ENCODE data around the gene RPAP3.
"Not testable (repeated sequence)": the region's sequence is repeated elsewhere in the genome, so short reads cannot be mapped to it uniquely, and the experiment has no call there.

Gene RPAP3

DNA sequence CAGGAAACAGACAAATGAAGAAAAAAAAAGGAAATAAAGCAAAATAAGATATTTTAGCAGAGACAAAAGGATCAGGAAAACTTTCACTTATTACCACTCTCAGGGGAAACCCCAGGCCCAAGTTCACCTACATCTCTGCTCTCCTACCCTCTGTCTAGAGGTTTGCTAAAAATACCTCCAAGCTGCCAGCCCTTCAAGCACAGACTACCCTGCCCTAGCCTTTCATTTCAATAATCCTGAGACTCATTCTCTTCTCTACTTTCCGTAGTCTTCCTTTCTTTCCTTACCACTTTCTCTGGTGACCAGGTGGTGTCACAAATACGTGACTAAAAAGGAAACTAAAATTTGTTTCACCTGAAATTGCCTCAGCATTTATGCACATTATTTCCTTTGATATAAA lies 33.8 kb downstream of the RPAP3 start:
- Histone ChIP-seq H3K27ac (ENCODE audit: low read depth, low read length, severe bottlenecking) (no peak overlapping the region), H3K36me3 (ENCODE audit: control insufficient read depth, insufficient read depth, low read length) (peaks cover 31% of the 10 kb centered on the region), H3K4me3 (ENCODE audit: extremely low read depth, insufficient read depth, low read length, poor library complexity, severe bottlenecking) (no peak overlapping the region), H3K4me1 (ENCODE audit: control insufficient read depth, insufficient read depth, low read length, poor library complexity, severe bottlenecking) (no peaks in the 10 kb centered on the region), H3K9me3 (ENCODE audit: control insufficient read depth, low read length) (no peaks in the 10 kb centered on the region)
- WGBS, 2 experiments (ENCODE audit: insufficient coverage in 2 of 2): 90 to 100% methylated on average over 2 of the region's 2 CpGs

DNA sequence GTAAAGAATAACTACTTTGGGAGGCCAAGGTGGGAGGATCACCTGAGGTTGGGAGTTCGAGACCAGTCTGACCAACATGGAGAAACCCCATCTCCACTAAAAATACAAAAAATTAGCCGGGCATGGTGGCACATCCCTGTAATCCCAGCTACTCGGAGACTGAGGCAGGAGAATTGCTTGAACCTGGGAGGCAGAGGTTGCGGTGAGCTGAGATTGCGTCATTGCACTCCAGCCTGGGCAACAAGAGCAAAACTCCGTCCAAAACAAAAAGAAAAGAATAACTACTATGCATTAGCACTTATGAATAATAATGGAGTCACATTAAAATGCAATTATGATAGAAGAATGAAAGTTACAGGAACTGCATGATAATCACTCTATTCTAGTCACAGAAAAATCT lies 37.9 kb downstream of the RPAP3 start:
- H3K4me3 ChIP-seq (ENCODE audit: extremely low read depth, insufficient read depth, low read length, poor library complexity, severe bottlenecking); H3K4me1 ChIP-seq (ENCODE audit: control insufficient read depth, insufficient read depth, low read length, poor library complexity, severe bottlenecking); H3K27ac ChIP-seq (ENCODE audit: low read depth, low read length, severe bottlenecking); H3K9me3 ChIP-seq (ENCODE audit: control insufficient read depth, low read length): not testable (repeated sequence)
- H3K36me3 ChIP-seq (ENCODE audit: control insufficient read depth, insufficient read depth, low read length): peaks cover 39% of the 10 kb centered on the region
- 100% methylated on average over 3 of the region's 6 CpGs; no CpG with 5 or more reads in 1 of the 2 experiments for WGBS, 2 experiments (ENCODE audit: insufficient coverage in 2 of 2)

DNA sequence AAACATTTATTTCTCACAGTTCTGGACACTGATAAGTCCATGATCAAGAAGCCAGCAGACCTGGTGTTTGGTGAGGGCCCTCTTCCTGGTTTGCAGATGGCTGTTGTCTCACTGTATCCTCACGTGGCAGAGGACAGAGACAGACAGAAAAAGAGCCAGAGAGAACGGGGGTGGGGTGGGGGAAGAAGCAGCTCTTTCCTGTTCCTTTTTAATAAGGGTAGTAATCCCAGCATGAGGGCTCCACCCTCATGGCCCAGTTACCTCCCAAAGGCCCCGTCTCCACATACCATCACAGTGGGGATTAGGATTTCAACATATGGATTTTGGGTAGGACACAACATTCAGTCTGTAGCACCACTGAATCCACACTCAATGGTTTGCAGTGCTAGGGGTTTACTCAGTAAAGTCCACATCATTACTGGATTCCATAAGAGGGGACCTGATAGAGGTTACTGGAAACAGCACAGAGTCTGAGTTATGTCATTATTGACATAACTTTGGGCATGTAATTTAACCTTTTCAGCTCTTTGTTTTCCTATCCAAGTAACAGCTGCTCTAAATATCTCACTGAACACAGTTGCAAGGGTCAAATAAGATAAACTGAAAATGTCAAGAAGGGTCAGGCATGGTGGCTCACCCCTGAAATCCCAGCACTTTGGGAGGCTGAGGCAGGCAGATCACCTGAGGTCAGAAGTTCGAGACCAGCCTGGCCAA lies 53.2 kb downstream of the RPAP3 start:
- no peak overlapping the region for H3K27ac ChIP-seq (ENCODE audit: low read depth, low read length, severe bottlenecking)
- 34 to 57% methylated on average over 2 of the region's 4 CpGs for WGBS, 2 experiments (ENCODE audit: insufficient coverage in 2 of 2)

DNA sequence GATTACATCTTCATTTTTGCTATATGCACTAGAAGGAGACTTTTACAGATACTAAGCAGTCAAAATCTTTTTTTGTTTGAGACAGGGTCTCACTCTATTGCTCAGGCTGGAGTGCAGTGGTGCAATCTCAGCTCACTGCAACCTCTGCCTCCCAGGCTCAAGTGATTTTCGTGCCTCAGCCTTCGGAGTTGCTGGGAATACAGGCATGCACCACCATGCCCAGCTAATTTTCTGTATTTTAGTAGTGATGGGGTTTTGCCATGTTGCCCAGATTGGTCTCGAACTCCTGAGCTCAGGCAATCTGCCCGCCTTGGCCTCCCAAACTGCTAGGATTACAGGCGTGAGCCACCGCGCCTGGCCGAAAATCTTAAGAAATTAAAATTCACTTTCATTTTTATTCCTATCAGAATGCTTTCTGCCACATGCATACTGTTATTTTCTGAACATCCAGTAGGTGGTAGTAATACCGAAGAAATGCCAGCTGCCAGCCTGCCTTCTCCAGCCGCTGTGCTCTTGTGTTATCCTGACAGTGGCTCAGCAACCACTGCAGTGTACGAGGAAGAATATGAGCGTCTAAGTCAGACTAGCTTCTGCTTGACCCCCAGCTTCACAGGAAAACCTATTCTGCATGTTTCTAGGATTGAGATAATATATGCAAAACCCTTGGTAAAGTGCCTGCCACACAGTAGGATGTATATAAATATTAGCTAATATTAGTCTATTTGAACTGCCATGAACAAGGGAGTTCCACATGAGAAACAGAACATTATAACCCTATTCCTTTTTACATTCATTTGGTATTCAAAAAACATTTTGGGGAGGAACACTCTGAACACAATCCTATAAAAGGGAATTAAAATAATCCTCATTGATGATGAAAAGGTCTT lies 54.2 kb downstream of the RPAP3 start:
- H3K36me3 ChIP-seq (ENCODE audit: control insufficient read depth, insufficient read depth, low read length): peaks cover 24% of the 10 kb centered on the region
- H3K27ac ChIP-seq (ENCODE audit: low read depth, low read length, severe bottlenecking): no peak overlapping the region
- 63 to 73% methylated on average over 7 to 11 of the region's 12 CpGs for WGBS, 2 experiments (ENCODE audit: insufficient coverage in 2 of 2)
- no peaks in the 10 kb centered on the region for H3K9me3 ChIP-seq (ENCODE audit: control insufficient read depth, low read length)
- no peak overlapping the region for H3K4me3 ChIP-seq (ENCODE audit: extremely low read depth, insufficient read depth, low read length, poor library complexity, severe bottlenecking)
- peaks cover 7% of the 10 kb centered on the region for H3K4me1 ChIP-seq (ENCODE audit: control insufficient read depth, insufficient read depth, low read length, poor library complexity, severe bottlenecking)

More for the DNA sequence above, 53.2 kb downstream of the RPAP3 start:
- peaks cover 7% of the 10 kb centered on the region for H3K4me1 ChIP-seq (ENCODE audit: control insufficient read depth, insufficient read depth, low read length, poor library complexity, severe bottlenecking)
- H3K4me3 ChIP-seq (ENCODE audit: extremely low read depth, insufficient read depth, low read length, poor library complexity, severe bottlenecking): no peak overlapping the region
- H3K36me3 ChIP-seq (ENCODE audit: control insufficient read depth, insufficient read depth, low read length): peaks cover 33% of the 10 kb centered on the region
- no peaks in the 10 kb centered on the region for H3K9me3 ChIP-seq (ENCODE audit: control insufficient read depth, low read length)

DNA sequence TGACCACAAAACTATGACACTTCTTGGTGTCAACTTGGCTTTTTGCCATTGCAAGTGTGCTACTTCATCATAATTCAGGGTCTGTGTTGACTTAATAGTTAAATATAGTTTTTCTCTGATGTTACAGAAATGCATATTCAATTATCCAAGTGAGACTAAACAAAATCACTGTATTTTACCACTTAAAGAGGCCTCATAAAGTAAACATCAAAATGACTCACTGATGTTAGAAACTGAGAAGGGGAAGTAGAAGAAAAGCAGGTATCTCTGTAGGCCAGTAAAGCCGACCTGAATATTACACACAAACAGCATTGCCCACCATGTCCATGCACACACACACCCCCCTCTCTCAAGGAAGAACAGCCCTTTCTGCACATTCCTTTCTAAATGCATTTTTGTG lies 55.4 kb downstream of the RPAP3 start:
- Histone ChIP-seq H3K9me3 (ENCODE audit: control insufficient read depth, low read length) (no peaks in the 10 kb centered on the region), H3K27ac (ENCODE audit: low read depth, low read length, severe bottlenecking) (no peak overlapping the region), H3K4me1 (ENCODE audit: control insufficient read depth, insufficient read depth, low read length, poor library complexity, severe bottlenecking) (peaks cover 7% of the 10 kb centered on the region), H3K36me3 (ENCODE audit: control insufficient read depth, insufficient read depth, low read length) (peaks cover 21% of the 10 kb centered on the region), H3K4me3 (ENCODE audit: extremely low read depth, insufficient read depth, low read length, poor library complexity, severe bottlenecking) (no peak overlapping the region)
- whole genome bisulfite sequencing, 2 experiments (ENCODE audit: insufficient coverage in 2 of 2): 100% methylated on average over 1 of the region's 1 CpG; no CpG with 5 or more reads in 1 of the 2 experiments

DNA sequence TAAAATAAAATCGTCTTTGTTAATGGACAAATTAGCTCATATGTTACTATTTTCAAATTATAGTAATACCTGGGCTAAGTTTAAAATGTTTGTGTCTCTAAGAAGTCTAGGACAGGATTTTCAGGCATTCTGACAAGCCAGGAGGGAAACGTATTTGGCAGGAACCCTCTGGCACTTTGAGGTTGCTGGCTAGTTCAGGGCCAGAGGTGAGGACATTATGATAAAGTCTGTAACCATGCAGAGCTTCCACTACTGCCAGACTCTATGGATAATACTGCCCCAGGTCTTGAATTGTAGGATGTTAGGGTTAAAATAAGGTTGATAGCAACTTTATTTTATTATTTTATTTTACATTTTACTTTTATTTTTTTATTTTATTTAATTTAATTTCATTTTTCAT lies 56.4 kb downstream of the RPAP3 start:
- peaks cover 3% of the 10 kb centered on the region for H3K9me3 ChIP-seq (ENCODE audit: control insufficient read depth, low read length)
- peaks cover 17% of the 10 kb centered on the region for H3K36me3 ChIP-seq (ENCODE audit: control insufficient read depth, insufficient read depth, low read length)
- H3K4me3 ChIP-seq (ENCODE audit: extremely low read depth, insufficient read depth, low read length, poor library complexity, severe bottlenecking): no peak overlapping the region
- H3K27ac ChIP-seq (ENCODE audit: low read depth, low read length, severe bottlenecking): no peak overlapping the region
- peaks cover 7% of the 10 kb centered on the region for H3K4me1 ChIP-seq (ENCODE audit: control insufficient read depth, insufficient read depth, low read length, poor library complexity, severe bottlenecking)
- WGBS, 2 experiments (ENCODE audit: insufficient coverage in 2 of 2): 100% methylated on average over 1 of the region's 2 CpGs

DNA sequence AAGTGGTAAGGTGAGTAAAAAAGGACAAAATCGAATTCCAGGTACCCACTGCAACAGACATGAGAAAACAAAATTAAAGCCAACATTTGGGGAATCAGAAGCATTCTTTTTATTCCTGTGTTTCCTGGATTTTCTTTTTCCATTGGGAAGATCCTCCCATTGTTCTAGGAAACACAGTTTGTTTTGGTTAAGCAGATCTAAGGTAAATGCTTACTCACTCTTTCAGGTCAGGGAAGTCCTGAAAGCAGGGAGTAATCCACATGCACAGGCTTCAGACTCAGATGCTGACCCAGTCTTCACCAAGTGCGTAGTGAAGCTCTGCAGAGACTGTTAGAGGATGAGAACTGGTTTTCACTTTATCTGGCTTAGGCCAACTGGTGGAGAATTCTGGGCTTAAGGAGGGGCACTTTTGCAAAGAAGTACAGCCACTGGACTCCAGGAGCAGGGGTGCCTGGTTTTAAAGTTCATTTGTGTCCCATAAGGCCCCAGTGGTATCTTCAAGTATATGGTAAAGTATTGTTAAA lies 57.7 kb downstream of the RPAP3 start:
- H3K4me3 ChIP-seq (ENCODE audit: extremely low read depth, insufficient read depth, low read length, poor library complexity, severe bottlenecking): no peak overlapping the region
- H3K9me3 ChIP-seq (ENCODE audit: control insufficient read depth, low read length): peaks cover 3% of the 10 kb centered on the region
- whole genome bisulfite sequencing, 2 experiments (ENCODE audit: insufficient coverage in 2 of 2): 100% methylated on average over 1 of the region's 2 CpGs; no CpG with 5 or more reads in 1 of the 2 experiments
- peaks cover 7% of the 10 kb centered on the region for H3K4me1 ChIP-seq (ENCODE audit: control insufficient read depth, insufficient read depth, low read length, poor library complexity, severe bottlenecking)
- H3K36me3 ChIP-seq (ENCODE audit: control insufficient read depth, insufficient read depth, low read length): peaks cover 17% of the 10 kb centered on the region
- H3K27ac ChIP-seq (ENCODE audit: low read depth, low read length, severe bottlenecking): no peak overlapping the region

DNA sequence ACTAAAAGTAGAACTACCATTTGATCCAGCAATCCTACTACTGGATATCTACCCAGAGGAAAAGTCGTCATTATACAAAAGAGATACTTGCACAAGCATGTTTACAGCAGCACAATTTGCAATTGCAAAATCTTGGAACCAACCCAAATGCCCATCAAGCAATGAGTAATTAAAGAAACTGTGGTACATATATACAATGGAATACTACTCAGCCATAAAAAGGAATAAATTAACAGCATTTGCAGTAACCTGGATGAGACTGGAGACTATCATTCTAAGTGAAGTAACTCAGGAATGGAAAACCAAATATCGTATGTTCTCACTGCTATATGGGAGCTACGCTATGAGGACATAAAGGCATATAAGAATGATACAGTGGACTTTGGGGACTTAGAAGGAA lies 63.5 kb downstream of the RPAP3 start:
- not testable (repeated sequence) for H3K4me3 ChIP-seq (ENCODE audit: extremely low read depth, insufficient read depth, low read length, poor library complexity, severe bottlenecking); H3K36me3 ChIP-seq (ENCODE audit: control insufficient read depth, insufficient read depth, low read length); H3K27ac ChIP-seq (ENCODE audit: low read depth, low read length, severe bottlenecking); H3K4me1 ChIP-seq (ENCODE audit: control insufficient read depth, insufficient read depth, low read length, poor library complexity, severe bottlenecking); H3K9me3 ChIP-seq (ENCODE audit: control insufficient read depth, low read length)
- WGBS, 2 experiments (ENCODE audit: insufficient coverage in 2 of 2): 87 to 89% methylated on average over 2 to 3 of the region's 3 CpGs

DNA sequence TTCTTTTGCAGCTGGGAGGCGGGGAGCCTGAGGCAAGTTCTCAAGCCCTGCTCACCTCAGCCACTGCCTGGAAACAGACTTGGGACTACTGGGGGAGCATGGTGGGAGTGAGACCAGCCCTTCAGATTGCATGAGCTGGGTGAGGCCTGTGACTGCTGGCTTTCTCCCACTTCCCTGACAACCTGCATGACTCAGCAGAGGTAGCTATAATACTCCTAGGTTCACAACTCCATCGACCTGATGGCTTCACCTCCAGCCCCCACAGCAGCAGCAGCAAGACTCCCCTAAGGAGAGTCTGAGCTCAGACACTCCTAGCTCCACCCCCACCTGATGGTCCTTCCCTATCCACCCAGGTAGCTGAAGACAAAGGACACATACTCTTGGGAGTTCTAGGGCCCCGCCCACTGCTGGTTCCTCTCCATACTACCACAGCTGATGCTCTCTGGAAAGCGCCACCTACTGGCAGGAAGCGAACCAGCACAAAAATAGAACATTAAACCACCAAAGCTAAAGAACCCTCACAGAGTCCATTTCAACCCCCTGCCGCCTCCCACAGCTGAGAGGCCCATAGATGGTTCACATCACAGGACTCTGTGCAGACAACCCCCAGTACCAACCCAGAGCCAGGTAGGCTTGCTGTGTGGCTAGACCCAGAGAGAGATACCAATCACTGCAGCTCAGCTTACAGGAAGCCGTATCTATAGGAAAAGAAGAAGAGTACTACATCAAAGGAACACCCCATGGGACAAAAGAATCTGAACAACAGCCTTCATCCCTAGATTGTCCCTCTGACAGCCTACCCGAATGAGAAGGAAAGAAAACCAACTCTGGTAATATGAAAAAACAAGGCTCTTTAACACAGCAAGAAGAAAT lies 68.7 kb downstream of the RPAP3 start:
- H3K36me3 ChIP-seq (ENCODE audit: control insufficient read depth, insufficient read depth, low read length): peaks cover 21% of the 10 kb centered on the region
- 53 to 64% methylated on average over 4 to 5 of the region's 8 CpGs for WGBS, 2 experiments (ENCODE audit: insufficient coverage in 2 of 2)
- no peaks in the 10 kb centered on the region for H3K4me1 ChIP-seq (ENCODE audit: control insufficient read depth, insufficient read depth, low read length, poor library complexity, severe bottlenecking)
- no peak overlapping the region for H3K27ac ChIP-seq (ENCODE audit: low read depth, low read length, severe bottlenecking)
- H3K4me3 ChIP-seq (ENCODE audit: extremely low read depth, insufficient read depth, low read length, poor library complexity, severe bottlenecking): no peak overlapping the region
- peaks cover 7% of the 10 kb centered on the region for H3K9me3 ChIP-seq (ENCODE audit: control insufficient read depth, low read length)

DNA sequence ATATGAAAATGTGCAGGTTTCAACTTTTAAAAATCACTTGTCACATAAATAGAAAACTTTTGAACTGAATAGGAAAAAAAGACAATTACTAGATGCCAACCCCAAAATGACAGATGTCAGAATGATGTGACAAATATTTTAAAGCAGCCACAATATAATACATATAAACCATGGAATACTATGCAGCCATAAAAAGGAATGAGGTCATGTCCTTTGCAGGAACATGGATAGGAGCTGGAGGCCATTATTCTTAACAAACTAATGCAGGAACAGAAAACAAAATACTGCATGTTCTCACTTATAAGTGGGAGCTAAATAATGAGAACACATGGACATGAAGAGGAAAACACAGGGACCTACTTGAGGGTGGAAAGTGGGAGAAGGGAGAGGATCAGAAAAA lies 70.1 kb downstream of the RPAP3 start:
- H3K9me3 ChIP-seq (ENCODE audit: control insufficient read depth, low read length); H3K27ac ChIP-seq (ENCODE audit: low read depth, low read length, severe bottlenecking); H3K4me1 ChIP-seq (ENCODE audit: control insufficient read depth, insufficient read depth, low read length, poor library complexity, severe bottlenecking); H3K4me3 ChIP-seq (ENCODE audit: extremely low read depth, insufficient read depth, low read length, poor library complexity, severe bottlenecking): not testable (repeated sequence)
- H3K36me3 ChIP-seq (ENCODE audit: control insufficient read depth, insufficient read depth, low read length): peaks cover 33% of the 10 kb centered on the region

All from mesodermal cell (in vitro differentiated cells).